ENCODE measurements around the gene ARPP19.
A peak's percentile ranks its signal among the peaks of the same experiment; 100 is the strongest.
"Not testable (repeated sequence)": the region's sequence is repeated elsewhere in the genome, so short reads cannot be mapped to it uniquely, and the experiment has no call there.

The ARPP19 gene

DNA sequence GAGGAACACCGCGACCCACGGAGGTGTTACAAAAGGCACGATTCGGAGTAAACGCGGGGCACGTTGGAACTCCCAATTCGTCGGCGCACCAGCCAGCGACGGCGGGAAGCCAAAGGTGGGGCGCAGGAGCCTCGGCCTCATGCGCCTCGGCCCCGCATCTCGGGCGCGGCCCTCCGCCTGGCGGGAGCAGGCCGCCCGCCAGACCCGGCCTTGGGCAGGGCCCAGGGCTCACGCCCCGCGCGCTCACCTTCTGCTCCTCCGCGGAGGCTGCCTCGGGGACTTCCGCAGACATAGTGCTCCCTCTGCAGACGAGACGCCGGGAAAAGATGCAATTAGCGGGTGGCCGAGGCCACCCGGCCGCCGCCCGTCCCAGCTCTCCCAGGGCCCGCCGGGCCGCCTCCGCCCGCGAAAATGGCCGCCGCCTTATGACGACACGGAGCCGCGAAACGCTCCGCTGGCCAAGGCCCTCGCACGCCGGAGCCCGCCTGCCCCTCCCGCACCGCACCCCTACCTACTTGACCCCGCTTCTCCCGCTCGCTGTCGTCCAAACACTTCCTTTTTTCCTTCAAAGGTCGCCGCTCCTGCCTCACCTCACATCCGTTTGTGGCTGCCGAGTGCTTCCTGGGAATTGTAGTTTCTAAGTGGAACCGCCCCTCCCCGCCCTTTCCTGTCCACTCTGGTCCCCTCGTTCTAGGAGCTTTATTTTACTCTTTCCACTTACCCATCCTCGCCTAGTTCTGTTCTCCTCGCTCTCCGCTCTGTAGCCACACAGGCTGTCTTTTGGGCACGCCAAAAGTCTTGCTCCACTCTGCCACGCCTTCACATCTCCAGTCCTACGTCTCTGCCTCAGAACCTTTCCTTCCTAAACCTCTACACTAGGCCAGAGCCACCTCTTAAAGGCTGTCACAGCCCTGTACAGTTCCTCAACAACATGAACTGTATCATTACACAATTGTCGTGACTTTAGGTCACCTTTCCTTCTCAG lies at the start of gene ARPP19:
Gene ARPP19 (minus strand): TSS at position 430 of the 985 bp plus-strand sequence. CDS start 138 bp downstream, at position 292.
- peak; percentile 64 for DNase-seq

- DNase-seq = no peak
Observed at GRCh38 chr15:52617026-52617425, 48.2 kb upstream of the ARPP19 start.

- DNase-seq = no peak
Observed at GRCh38 chr15:52615302-52615701, 46.5 kb upstream of the ARPP19 start.

DNA sequence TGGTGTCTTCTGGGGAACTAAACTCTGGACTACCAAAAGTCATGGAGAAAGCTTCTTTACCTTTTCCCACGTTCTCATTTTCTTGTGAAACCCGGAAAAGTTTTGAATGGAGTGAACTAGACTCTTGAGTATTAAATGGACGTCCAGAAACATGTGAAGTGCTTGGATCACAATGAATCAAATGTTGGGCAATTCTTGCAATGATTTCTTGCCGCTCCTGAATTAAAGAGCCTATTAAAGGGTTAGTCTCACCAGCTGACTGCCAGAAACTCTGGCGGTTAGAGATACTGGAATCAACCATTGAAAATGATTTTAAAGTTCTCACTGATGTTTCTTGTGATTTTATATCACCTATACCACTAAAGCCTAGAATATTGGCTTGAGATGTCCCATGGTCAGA lies 40.8 kb upstream of the ARPP19 start:
- DNase-seq = no peak

GRCh38 chr15:52584414-52584813 lies 15.6 kb upstream of the ARPP19 start:
- no peak for DNase-seq

- no peak for DNase-seq
Observed at GRCh38 chr15:52579852-52580251, 11.0 kb upstream of the ARPP19 start.

- DNase-seq = no peak
Observed at GRCh38 chr15:52576692-52577091, 7.9 kb upstream of the ARPP19 start.

DNA sequence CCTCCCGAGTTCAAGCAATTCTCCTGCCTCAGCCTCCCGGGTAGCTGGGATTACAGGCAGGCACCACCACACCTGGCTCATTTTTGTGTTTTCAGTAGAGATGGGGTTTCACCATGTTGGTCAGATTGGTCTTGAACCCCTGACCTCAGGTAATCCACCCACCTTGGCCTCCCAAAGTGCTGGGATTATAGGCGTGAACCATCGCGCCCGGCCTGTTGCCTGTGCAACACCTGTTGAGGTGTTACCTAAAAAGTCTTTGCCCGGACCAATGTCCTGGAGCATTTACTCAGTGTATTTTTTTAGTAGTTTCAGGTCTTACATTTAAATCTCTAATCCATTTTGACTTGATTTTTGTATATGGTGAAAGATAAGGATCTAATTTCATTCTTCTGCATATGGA lies 6.7 kb upstream of the ARPP19 start:
- DNase-seq = not testable (repeated sequence)

- no peak for DNase-seq
Observed at GRCh38 chr15:52575072-52575471, 6.2 kb upstream of the ARPP19 start.

GRCh38 chr15:52574623-52575022 lies 5.8 kb upstream of the ARPP19 start:
- DNase-seq = not testable (repeated sequence)

DNA sequence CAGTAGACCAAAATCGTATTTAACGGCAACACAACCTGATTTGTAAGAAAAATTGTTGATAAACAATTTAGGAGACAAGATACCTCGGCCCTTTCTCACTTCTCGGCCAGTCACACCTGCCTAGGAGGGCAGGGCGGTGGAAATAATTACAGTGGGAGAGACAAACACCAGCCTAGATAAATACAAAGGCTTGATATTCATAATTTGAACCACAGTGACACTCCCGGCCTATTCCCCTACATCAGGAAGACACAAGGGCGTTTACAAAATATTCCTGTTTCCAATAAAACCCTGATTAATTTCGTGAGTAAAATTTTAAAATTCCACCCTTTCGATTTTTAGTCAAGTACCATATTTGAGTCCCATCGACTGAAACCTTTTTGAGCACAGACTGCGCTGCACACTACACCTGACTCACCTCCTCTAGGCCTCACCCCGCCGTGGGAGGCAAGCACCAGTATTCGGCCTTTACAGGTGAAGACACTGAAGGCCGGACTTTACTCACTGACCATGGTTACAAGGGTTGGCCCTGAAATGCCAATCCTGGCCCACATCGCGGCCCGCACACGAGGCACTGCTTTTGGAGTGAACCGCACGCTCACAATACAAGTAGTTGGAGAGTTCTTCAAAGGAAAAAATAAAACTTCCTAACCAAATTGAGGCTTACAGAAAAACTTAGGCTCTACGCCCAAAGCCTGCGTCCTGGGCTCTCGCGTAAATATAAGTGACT lies 794 bp downstream of the ARPP19 start:
- DNase-seq = no peak

DNA sequence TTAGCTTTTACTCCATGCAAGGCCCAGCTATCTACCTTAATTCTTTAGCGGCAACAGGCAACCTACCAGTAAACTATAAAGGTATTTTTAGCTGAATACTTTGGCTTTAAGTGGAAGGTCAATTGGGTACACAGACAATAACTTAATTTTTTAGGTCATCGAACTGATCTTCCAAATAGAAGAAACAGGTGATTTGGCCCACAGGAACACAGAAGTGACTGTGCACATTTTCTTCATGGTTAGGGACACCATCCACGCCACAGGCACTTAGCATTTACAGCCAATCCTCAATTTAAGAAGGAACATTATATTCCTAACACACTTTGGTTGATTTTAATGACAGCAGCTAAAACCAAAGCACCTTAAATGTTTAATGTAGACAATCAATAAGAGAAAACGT lies 1.9 kb downstream of the ARPP19 start:
- no peak for DNase-seq

- peak; percentile 15 for DNase-seq
Observed at GRCh38 chr15:52565417-52566358, 3.1 kb downstream of the ARPP19 start.

DNA sequence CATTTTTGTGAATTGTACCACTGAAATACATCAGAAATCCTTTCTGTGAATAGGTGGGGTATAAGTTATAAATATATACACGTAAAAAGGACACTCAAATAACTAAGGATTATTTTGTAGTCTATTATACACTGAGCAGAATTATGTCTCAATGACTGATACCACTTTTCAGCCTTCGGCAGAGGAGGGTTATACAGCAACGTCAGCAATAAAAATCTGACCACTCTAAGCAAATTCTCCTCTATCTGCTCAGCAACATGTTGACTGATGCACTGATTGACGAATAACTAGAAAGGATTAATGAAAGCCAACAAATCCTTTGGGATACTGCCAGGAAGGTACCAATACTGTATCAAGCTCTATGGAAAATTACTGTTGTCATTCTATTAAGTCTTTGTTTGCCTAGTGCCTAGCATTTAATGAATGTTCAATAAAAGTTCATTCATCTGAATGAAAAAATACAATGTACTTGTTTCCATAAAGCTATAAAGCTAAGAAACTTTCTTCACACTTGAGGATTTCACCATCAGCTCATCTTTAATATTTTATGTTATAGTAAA lies 5.2 kb downstream of the ARPP19 start:
- no peak for DNase-seq

DNA sequence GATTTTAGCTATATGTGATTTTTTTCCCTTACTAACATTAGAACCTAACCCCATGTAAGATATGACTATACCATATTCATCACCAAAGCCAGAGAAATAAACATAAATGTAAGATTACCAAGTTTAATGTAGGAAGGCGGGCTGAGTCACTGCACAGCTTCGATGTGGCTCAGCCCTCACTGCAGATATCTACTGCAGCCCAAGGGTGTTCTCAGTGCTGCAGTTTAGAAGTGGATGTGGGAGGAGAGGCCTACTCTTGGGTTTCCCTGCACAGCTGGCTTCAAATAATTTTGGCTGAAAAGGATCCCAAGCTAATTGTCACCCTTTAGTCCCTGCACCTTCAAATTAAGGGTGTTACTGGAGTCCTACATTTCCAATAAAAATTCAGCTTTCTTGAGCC lies 9.3 kb downstream of the ARPP19 start:
- DNase-seq = no peak

DNA sequence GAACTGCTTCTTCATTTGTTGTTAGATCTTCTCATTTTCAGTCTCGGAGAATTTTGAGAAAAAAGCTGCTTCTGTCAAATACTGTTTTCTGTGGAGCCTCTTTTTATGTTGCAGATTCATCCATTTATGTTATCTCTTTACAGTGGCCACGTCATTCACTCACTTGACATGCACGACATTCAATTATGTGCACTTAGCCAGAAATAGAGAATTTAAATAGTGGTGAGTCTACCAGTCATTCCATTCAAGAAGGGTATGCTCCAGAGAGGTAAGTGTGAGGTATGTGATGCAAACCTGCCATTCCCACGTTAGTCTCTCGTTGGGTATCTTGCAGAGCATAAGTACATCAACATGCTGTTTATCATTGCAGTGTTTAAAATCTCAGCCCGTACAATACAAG lies 9.8 kb downstream of the ARPP19 start:
- no peak for DNase-seq

DNA sequence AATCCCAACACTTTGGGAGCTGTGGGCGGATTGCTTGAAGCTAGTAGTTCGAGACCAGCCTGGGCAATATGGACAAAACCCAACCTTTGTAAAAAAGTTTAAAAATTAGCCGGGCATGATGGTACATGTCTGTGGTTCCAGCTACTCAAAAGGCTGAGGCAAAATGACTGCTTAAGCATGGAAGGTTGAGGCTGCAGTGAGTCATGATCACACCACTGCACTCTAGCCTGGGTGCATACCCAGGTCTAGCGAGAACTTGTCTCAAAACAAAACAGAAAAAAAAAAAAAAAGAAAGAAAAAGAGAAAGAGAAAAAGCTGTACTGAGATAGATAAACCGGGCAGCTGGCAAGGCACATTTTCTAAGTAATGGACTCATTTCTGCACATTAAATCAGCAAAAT lies 10.6 kb downstream of the ARPP19 start:
- DNase-seq = no peak

DNA sequence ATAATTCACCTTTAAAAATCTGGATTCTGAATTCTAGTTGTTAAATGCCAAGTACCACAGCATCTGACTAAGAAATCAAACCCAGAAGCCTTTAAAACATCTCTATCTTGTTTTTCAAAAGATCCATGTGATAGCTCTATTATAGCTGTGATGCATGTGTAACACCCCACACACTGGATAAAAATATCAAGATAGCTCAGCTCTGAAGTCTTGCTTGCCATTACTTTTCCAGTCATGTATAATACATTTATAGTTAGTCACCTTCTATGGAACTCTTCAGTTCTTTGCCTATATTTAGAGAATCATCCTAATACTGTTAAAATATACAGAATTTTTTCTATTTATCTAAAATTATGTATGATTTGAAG lies 11.6 kb downstream of the ARPP19 start:
- DNase-seq = no peak

DNA sequence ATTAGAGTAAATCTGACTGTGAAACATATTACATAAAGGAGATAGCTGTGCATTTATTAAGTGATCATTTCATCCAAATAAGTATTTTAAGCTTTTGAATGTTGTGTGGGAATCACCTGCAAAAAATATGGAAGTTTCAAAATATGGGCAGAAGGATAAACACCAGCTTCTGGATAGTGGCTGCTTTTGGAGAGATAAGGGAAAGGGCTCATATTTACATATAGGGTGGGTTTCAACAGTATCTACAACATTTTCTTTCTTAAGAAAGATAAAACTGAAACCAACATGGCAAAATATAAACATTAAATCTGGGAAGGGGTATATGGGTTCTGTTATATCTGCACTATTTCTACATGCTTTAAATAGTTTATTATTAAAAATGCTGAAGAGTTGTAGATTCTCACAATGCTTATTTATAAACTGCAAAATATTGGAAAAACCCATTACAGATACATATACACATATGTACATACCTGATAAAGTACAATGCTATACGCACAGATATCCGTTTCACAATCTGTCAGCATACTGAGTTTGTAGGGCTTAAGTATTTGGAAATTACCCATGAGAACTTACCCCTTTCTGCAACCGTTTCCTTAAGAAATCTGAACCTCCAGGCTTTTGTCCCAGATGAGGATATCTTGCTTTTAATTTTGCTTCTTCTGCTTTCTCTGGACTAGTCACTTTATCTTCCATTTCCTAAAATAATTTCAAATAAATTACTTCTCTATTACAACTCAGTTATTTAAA lies 12.1 kb downstream of the ARPP19 start:
- DNase-seq = no peak

- no peak for DNase-seq
Observed at GRCh38 chr15:52552303-52552702, 16.5 kb downstream of the ARPP19 start.

GRCh38 chr15:52551762-52552161 lies 17.1 kb downstream of the ARPP19 start:
- no peak for DNase-seq

DNA sequence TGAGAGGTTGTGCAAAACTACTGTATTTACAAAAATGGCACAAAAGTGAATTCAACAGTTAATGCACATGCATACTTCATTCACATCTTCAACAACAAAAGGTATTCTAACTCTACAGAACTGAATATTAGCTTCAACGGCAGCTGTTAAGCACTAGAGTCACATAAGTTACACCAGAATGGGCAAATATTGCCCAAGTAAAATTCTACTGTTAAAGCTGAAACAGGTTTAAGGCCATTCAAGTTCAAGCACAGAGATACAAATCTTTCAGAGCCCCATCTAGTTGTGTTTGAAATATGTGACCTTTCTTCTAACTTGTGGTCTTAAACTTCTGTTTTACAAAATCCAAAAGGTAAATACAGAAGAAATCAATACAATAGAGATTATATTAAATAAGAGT lies 17.6 kb downstream of the ARPP19 start:
- not testable (repeated sequence) for DNase-seq

All from SIG-M5 (cell line).